ENCODE data around the gene USO1. TPM values are rescaled to one million over a fixed set of nuclear protein-coding genes. Genes with fewer than 3 reads are reported as not detected.

The USO1 gene
- total RNA-seq, 4 donors from 2014 or later: 52.9 to 59.1 (median 57.6) TPM

DNA sequence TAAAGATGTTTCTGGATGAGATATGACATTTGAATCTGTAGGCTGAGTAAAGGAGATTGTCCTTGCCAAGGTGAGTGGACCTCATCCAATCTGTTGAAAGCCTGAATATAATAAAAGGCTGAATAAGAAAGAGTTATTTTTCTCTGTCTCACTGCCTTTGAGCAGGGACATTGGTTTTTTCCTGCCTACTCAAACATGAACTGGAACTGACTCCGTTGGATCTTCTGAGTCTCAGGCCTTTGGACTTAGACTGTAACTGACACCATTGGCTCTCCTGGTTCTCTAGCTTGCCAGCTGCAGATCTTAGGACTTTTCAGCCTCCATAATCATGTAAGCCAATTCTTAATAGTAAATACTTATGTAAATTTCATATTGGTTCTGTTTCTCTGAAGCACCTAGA is 134.3 kb downstream of the USO1 start:
- intact Hi-C loops (cut with DNase I; ENCODE audit: low total_unique reads): no loop called here
- no peak overlapping the region for H3K4me3 ChIP-seq (ENCODE audit: low read depth, poor library complexity, severe bottlenecking)
- DNase-seq (ENCODE audit: low spot score in 2 of 2): no peak
- no peak for TF ChIP-seq CTCF (IDR thresholded peaks at IDR 0.05)
- no peak for TF ChIP-seq POLR2A (IDR thresholded peaks at IDR 0.05)
- WGBS, 2 donors: 88 to 89% methylated on average over 1 of the region's 1 CpG

- no peak overlapping the region for H3K4me3 ChIP-seq (ENCODE audit: low read depth, poor library complexity, severe bottlenecking)
- intact Hi-C loops (cut with DNase I; ENCODE audit: low total_unique reads): no loop called here
- no peak for TF ChIP-seq POLR2A (IDR thresholded peaks at IDR 0.05)
- no peak for TF ChIP-seq CTCF (IDR thresholded peaks at IDR 0.05)
- 67 to 72% methylated on average over 5 of the region's 5 CpGs for WGBS, 2 donors
- no peak for DNase-seq (ENCODE audit: low spot score in 2 of 2)
Observed at GRCh38 chr4:75860606-75861005, 136.2 kb downstream of the USO1 start.

Other genes starting within 250 kb of the USO1 start
- gene RCHY1, start 210.2 kb upstream of the USO1 start, total RNA-seq: 10 to 100 TPM in 3 of 4 donors, 1 to 10 TPM in 1; 9.3 to 28.2 (median 16.8) TPM
- gene THAP6, start 210.1 kb upstream of the USO1 start, total RNA-seq: 10 to 100 TPM in 3 of 4 donors, 1 to 10 TPM in 1; 8.8 to 19.7 (median 11.6) TPM
- gene ODAPH, start 168.5 kb upstream of the USO1 start, total RNA-seq: not detected
- gene CDKL2, start 94.0 kb upstream of the USO1 start, total RNA-seq: 1 to 10 TPM in 2 of 4 donors, under 1 TPM in 2; 0.17 to 2.5 (median 0.95) TPM
- 10 to 100 TPM; 50.5 to 67.9 (median 57.2) TPM for gene G3BP2, start 51.2 kb upstream of the USO1 start, total RNA-seq
- under 1 TPM in 1 of 4 donors, not detected in 3; 0.04 TPM for gene PPEF2, start 177.9 kb downstream of the USO1 start, total RNA-seq
- gene NAAA, start 216.4 kb downstream of the USO1 start, total RNA-seq: 100 to 1,000 TPM in 2 of 4 donors, 10 to 100 TPM in 2; 63.5 to 153 (median 100) TPM